DMS 273 (cell line): Measurements from ENCODE around the gene TMEM63A.
"Not testable (repeated sequence)": the region's sequence is repeated elsewhere in the genome, so short reads cannot be mapped to it uniquely, and the experiment has no call there.

Experiments
- DNase-seq: peaks from one replicate; lab custom pipeline; 2025; ENCODE audit not compliant: unreplicated experiment; lab: John Stamatoyannopoulos, UW

Gene TMEM63A

DNA sequence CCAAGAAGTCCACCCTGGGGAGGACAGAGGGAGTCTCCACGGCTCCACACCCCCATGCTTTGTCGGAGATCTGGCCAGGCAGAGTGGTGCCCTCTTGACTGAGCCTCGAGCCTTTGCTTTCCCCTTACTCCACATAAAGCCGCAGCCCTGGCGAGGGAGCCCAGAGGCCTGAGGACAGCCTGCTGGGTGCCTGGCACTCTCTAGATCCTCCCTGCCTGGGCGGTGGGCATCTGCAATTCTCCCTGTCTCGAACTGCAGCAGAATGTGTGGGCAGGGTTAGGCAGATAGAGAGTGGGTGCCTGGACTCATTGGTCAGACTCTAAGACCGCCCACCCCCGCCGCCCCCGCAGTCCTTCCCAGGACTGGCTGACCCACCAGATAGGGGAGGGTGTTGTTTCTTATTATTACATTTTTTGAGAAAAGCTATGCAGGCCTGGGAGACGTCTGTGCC is 58.3 kb downstream of the TMEM63A start:
- no peak for DNase-seq

DNA sequence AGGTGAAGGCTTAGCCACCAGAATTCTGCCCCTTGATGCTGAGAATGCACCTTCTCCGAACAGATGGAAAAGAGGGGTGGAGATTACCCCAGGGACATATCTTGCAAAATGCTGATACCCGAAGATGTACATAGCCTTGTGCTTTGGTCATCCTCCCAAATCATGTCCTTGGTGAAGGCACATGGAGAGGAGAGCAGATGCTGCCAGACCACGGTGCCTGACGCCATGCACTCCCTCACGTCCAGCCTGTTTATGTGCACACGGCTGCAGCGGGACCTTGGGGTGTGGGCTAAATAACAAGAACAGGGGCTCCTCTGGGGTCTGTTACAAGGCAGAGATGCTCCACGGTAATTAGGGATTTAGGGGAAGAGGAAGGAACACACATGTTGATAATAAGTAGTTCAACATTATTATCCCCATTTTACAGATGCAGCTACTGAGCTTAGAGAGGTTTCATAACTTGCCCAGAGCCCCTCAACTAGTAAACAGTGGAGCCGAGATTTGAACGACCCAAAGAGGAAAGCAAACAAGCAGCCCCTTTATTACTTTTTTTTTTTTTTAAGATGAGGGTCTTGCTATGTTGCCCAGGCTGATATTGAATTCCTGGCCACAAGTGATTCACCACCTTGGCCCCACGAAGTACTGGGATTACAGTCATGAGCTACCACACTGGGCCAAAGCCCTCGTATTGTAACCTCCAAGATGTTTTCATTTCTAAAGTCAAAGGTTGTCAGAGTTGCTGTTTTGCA is 59.4 kb downstream of the TMEM63A start:
- no peak for DNase-seq

DNA sequence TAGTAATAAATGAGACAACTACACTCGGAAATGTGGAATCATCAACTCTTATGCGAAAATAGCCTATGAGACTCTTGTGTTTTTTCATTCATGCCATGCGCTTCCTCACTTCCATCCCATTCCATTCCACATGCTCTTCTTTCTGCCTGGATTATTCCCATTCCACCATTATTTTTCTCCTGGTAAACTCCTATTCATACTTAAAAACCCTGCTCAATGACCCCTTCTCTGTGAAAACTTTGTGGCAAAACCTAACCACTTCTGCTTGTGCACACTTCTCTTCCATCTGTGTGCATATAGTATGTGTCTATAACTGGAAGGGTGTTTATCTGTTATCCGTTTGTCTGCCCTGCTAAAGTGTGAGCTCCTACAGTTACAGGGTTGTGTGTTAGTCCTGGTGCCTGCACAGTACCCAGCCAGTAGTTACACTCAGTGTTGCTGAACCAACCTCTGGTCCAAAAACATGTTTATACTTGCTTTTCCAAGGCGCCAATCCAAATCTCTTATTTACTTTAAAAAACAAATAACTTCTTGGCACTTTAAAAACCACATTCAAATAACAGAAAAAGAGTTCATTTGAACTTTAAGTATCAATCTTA is 61.6 kb downstream of the TMEM63A start:
- DNase-seq: no peak

DNA sequence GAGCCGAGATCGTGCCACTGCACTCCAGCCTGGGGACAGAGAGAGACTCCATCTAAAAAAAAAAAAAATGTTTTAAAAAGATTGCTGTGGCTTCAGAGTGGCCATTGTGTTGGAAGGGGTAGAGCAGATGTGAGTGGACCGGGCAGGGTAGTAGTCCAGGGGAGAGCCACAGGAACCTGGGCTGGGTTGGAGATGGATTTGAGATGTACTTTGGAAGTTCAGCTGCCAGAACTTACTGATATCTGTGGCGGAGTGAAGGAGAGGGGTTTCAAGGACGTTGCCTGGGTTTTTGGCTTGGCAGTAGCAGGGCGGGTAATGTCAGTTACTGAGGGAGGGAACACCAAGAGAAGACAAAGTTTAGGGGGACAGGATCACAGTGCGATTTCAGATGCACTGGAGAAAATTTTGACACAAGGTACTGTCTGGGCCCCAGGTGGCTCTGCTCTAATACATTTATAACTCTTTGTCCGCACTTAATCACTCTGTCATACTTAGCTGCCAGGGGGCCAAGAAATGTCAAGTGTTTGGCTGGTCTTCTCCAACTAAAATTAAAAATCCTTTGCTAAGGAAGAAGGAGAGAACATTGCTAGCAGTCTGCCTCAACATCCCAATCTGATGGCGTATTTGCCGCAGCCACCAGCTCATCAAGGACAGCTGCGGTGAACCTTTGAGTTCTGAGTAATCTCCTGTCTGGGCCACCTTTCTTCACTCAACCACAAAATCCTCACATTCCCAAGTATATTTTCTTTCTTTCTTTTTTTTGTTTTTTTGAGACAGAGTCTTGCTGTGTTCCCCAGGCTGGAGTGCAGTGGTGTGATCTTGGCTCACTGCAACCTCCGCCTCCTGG is 62.6 kb downstream of the TMEM63A start:
- no peak for DNase-seq

- DNase-seq: no peak
These were observed 64.0 kb downstream of the TMEM63A start for GRCh38 chr1:225818229-225818628.

- peak; percentile 80 for DNase-seq
These were observed 64.5 kb downstream of the TMEM63A start for GRCh38 chr1:225817611-225818061.

DNA sequence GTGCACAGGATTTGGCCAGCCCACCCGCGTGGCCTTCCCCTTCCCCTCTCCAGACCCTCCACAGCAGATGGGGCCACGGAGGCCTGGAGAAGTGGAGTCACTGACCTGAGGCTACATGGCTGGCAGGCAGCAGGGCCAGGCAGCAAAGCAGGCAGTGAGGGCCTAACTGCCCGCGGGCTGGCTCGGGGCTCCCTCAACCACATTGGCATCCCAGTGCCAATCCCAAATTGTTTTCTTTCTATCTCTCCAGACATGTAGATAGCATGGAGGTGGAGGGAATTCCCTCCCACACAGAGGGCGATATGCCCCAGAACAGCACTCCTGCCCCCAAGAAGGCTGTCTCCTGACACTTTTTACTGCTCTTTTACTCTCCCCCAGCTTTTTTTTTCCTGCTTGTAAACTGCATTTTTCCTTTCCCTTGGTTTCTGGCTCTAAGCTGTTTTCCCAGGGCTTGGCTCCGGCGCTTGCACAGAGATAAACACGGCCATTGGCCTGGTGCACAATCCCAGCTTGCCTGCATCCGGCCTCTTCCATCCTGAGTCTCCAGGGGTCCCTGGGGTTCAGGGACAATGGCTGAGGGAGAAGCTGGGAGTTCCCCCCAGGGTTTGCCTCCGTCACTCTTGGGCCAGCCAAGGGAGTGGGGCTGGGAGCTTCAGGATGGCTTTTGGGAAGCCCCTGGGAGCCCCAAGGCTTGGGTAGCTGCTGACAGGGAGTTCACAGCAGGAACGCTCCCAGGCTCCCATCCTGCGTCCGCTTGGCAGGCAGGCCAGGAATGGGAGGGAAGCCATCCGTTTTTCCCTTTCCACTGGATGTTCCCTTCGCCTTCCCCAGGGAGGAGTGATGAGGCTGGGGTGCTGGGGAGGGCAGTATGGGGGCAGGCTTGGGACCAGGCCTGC is 65.3 kb downstream of the TMEM63A start:
- peak; percentile 55 for DNase-seq

DNA sequence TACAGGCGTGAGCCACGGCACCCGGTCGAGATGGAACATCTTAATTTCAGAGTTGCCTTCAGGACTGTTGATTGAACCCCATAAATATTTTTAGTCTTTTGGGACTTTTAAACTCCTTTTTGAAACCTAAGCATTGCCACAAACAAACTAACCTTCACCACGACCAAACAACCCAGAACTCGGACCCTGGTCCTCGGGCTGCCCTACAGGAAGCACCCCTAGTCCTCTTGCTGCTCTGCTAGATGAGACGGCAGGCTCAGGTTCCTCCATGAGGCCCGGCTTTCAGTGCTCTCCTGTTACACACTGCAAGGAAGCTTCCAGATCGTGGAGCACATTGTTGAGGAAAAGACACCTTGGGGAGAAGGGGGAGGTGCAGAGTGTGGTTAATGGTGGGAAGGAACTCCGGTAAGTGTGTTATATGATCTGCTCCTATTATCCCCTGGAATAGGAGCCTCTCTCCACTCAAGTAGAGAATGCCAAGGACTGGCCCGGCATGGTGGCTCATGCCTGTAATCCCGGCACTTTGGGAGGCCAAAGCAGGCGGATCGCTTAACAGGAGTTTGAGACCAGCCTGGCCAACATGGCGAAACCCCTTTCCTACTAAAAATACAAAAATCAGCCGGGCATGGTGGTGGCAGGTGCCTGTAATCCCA is 66.5 kb downstream of the TMEM63A start:
- no peak for DNase-seq

DNA sequence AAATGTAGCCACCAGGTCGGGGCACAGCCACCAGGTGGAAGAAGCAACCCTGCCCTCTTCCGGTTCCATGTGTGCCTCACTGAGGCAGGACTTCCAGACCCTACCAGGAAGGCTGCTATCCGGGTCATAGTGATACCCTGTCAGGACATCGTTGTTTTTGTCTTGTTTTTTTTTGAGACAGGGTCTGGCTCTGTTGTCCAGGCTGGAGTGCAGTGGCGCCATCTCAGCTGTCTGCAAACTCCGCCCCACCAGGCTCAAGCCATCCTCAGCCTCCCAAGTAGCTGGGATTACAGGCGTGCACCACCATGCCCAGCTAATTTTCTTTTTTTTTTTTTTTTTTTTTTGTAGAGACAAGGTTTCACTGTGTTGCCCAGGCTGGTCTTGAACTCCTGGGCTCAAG is 67.1 kb downstream of the TMEM63A start:
- DNase-seq: not testable (repeated sequence)

GRCh38 chr1:225814381-225814780 is 67.8 kb downstream of the TMEM63A start:
- no peak for DNase-seq

DNA sequence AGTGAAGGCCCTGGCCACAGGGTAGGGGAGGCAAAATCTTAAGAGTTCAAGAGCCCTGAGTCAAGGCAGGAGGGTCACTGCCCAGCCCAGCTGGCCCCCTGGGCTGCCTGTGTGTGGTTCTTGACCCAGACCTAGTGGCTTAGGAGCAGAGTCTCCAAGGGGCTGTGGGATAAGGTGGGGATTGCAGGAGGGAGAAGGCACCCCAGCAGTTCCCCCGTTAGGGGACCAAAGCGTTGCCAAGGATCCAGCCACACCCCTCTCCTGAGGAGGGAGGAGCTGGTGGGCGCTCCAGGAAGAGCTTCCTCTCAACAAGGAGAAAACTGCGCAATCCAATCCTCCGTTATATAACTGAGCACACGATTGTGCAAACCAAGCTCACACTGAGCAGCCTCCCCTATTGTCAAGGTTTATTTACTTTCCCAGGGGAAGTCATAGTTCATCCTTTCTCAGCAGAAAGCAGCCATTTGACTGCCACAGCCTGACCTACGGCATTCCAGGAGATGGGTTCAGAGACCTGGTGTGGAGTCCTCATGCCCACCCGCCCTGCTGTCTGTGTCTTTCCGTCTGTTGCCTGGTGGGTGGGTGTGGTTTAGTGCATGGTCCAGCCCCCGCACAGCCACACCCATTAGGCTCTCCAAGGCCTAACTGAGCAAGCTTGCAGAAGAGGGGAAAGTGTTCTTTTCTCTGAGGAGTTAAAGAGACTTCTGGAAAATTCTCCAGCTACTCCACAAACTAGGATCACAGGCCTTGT is 68.8 kb downstream of the TMEM63A start:
- DNase-seq: peak; percentile 42

DNA sequence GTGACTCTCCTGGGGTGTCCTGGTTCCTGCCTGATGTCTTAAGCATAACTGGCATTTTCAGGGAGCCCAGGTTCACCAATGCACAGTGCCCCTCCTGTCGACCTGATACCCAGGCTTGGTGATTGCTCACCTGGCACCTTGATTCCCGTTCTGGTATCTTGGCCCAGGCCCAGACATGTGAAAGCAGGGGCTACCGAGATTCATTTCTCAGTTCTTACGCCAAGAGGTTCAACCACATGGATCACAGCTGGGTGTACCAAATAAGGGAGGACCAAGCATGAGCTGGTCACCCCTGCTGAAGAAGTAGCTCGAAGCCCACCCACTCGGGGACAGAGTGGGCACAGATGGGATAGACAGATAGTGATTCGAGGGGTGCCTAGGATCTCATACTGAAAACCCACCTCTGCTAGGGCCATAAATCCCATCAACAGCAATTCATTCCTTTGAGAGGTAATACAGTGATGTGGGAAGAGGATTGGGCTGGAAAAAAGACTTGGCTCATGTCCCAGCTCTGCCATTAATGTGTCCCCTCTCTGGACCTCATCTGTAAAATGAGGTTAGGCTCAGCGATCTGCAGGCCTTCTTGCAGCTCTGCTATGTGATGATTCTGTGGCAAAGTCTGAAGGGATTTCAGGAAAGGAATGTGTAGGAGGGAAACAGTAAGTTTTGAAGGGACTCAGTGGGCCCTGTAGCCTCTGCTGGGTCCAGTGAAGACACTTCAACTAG is 69.5 kb downstream of the TMEM63A start:
- no peak for DNase-seq

- DNase-seq: peak; percentile 88
These were observed 70.3 kb downstream of the TMEM63A start for GRCh38 chr1:225811622-225812487.

DNA sequence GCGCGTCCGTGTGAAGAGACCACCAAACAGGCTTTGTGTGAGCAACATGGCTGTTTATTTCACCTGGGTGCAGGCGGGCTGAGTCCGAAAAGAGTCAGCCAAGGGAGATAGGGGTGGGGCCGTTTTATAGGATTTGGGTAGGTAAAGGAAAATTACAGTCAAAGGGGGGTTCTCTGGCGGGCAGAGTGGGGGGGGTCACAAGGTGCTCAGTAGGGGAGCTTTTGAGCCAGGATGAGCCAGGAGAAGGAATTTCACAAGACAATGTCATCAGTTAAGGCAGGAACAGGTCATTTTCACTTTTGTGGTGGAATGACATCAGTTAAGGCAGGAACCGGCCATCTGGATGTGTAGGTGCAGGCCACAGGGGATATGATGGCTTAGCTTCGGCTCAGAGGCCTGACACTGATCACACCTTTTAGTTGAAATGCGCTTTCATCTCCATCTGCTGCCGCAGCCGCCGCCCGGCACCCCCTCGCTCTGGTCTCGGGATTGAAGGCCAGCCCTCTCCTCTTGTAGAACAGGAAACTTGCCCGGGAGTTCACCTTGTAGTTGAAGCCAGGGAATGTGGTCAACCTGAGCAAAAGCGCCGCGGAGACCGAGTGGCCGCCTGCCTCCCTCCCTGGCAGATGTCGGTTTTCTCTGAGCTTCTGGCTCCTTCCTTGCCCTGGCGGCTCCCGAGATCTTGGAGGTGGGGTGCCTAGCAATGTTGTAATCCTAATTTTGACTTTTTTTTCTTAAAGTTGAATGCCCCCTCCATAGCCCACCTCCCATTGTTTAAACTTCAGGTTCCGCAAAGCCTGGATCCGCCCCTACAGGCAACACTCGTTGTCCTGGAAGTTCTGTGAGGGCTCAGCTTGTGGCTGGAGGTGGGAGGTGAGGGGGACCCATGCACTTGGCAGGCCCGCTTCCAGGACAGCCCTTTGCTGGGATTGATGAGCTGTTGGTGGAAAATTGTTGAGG is 71.3 kb downstream of the TMEM63A start:
- DNase-seq: peak; percentile 63

DNA sequence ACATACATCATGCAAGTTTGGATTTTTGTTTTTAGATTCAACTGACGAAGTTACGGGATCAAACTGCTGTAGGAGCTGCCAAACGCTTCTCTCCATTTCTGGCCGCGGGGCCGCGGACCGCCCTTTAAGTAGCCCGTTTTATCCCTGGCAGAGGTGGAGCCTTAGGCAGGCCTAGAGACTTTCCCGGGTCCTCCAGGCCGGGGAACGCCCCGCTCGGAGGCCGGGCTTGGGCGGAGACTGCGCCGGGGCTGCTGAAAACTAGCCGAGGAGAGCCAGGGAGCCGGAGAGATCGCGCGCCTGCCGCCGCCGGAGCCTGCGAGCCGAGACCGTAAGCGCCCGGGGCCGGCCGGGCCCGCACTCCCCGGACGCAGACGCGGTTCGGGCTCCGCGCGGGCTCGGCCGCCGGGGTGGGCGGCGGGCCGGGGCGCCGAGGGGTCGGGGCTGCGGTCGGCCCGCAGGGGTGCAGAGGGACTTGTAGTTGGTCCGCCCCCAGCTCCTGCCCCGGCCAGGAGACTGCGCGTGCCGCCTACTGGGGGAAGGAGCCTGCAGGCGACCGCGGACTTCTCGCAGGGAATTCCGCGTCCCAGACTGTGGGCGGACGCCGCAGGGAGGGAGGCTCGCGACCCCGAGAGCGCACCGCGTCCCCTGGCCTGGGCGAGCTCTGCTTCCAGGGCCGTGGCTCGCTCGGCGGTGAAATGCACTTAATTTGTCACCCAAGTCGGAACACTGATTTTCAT is 72.2 kb downstream of the TMEM63A start, which contains the start of gene EPHX1:
Gene EPHX1, plus strand, starts transcription at position 283 of the 737 bp plus-strand sequence. CDS start 18,606 bp downstream, outside the sequence.
- peak; percentile 96 for DNase-seq

DNA sequence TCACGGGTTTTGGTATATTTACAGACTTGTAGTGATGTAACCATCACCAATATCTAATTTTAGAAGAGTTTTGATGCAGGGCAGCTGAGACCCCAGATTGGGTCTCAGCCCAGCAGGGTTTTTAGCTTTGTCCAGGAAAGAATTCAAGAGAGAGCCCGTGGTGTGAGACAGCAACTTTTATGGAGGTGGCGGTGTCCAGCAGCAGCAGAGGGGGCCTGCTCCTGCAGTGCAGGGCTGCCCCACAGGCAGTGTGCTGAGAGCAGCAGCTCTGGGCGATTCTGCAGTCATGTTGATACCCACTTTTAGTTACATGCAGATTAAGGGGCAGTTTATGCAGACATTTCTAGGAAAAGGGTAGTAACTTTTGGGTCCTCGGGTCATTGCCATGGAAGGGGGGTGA is 74.0 kb downstream of the TMEM63A start:
- no peak for DNase-seq
